Stimulated activated CD4-positive, alpha-beta T cell treated with anti-CD3 and anti-CD28 coated beads, Interleukin-4, amount 100 ng/mL, for 1 hour (primary cell): ENCODE measurements around the gene RSF1.

Experiments
- DNase-seq: peaks from one replicate; pipeline ENCODE4 v3.0.0-alpha.2; 2020

The RSF1 gene

DNA sequence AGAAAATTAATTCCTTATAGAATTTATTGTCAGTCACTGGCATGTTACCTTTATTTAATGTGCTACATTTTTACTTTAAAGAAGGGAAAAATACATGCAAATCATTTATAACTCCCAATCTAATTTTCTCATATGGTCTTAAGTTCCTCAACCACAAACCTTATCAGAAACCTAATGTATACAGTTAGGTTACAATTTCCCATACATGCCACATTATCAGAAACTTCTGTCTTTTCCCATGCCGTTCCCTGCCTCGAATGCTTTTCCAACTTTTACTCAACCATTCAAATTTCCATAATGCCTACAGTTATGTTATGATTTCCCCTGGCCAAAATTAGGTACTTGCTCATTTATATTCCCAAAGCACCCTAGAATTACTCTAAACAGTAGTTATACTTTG is 13.5 kb downstream of the RSF1 start:
- no peak for DNase-seq

- DNase-seq, result no peak
Observed at GRCh38 chr11:77806415-77806814, 14.1 kb downstream of the RSF1 start.

- no peak for DNase-seq
Observed at GRCh38 chr11:77801477-77801876, 19.0 kb downstream of the RSF1 start.

- DNase-seq, result no peak
Observed at GRCh38 chr11:77800449-77800848, 20.1 kb downstream of the RSF1 start.

DNA sequence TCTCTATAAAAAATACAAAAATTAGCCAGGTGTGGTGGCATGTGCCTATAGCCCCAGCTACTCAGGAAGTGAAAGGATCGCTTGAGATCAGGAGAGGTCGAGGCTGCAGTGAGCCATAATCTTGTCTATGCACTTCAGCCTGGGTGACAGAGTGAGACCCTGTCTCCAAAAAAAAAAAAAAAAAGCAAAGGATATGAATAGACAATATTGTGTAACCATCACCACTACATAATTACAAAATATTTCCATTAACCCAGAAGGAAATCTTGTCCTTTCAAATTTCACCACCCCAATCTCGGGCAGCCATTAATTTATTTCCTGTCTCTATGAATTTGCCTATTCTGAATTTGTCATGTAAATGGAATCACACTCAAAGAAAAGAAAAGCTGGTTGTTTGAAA is 21.2 kb downstream of the RSF1 start:
- no peak for DNase-seq

- DNase-seq, result no peak
Observed at GRCh38 chr11:77793972-77794371, 26.6 kb downstream of the RSF1 start.

GRCh38 chr11:77791301-77791700 is 29.2 kb downstream of the RSF1 start:
- no peak for DNase-seq

- DNase-seq, result no peak
Observed at GRCh38 chr11:77789731-77790476, 30.6 kb downstream of the RSF1 start.

GRCh38 chr11:77789061-77789730 is 31.3 kb downstream of the RSF1 start:
- DNase-seq, result no peak

GRCh38 chr11:77784572-77784971 is 36.0 kb downstream of the RSF1 start:
- no peak for DNase-seq

GRCh38 chr11:77783025-77783424 is 37.5 kb downstream of the RSF1 start:
- DNase-seq, result no peak

DNA sequence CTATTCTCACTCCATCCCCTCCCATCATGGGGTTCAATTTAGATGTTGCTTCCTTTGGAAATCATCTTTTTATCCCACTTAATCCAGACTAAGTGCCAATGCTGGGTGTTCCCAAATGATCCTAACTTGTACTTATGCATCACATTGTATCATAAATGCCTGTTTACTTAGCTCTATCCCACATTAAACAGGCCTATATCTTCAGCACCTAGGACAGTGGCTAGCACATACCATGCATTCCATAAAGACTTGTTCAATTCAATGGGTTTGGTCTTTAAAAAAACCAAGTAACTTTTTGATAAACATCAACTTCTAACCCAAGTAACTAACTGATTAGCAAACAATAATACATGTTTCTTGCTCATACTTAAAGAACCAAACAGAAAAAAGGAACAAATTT is 40.6 kb downstream of the RSF1 start:
- no peak for DNase-seq

GRCh38 chr11:77778549-77778948 is 42.0 kb downstream of the RSF1 start:
- no peak for DNase-seq

GRCh38 chr11:77778118-77778517 is 42.4 kb downstream of the RSF1 start:
- DNase-seq, result no peak

DNA sequence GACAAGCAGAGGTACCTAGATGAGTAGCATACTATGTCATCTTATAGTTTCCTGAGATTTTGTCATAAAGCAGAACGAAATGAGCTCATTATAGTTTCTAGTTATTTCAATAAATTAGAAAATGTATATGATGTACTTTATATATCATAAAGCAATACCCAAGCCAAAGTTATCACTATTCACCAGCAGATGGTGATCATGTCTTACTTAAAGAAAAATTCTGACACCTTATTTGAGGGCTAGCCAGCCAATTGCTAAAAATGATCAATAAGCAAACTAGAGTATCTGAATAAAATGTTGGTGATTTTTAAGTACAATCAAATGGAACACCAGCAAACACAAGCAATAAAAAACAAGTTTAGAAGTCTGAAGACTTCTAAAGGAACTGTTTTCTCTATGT is 44.1 kb downstream of the RSF1 start:
- no peak for DNase-seq

- DNase-seq, result no peak
Observed at GRCh38 chr11:77775936-77776335, 44.6 kb downstream of the RSF1 start.

DNA sequence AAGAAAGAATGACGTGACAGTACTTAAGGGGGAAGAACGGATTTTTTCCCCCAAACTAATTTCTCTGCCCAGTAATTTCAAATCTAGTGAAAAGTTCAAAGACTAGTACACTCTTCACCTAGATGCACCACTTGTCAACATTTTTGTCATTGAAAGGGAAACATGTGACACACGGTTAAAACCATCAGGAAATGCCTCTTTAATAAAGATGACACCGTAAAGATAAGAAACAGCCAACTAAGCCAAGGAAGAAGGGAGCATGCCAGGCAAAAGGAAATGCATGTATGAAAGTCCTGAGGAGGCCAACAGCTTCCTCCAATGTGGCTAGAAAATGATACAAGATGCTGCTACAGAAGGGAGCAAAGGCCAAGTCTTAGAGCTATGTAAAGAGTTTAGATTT is 49.4 kb downstream of the RSF1 start:
- DNase-seq, result no peak

DNA sequence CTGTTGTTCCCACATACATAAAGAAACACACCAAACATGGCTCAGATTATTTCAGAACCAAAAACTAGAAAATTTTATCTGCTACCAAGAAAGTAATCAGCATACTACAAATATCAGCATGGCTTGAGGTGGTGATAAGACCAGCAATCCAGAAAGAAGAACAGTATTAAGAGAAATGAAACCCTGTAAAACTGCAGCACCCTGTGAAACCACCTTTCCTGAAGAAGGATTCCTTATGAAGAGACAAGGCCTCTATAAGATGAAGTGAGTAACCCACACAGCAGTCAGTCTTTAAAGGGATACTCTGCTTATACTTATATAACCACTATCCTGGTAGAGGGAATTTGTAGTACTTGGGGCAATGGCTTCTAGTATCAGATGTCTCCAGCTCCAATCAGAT is 49.9 kb downstream of the RSF1 start:
- DNase-seq, result no peak

GRCh38 chr11:77762426-77762825 is 58.1 kb downstream of the RSF1 start:
- DNase-seq, result no peak

- DNase-seq, result no peak
Observed at GRCh38 chr11:77761491-77761890, 59.0 kb downstream of the RSF1 start.

DNA sequence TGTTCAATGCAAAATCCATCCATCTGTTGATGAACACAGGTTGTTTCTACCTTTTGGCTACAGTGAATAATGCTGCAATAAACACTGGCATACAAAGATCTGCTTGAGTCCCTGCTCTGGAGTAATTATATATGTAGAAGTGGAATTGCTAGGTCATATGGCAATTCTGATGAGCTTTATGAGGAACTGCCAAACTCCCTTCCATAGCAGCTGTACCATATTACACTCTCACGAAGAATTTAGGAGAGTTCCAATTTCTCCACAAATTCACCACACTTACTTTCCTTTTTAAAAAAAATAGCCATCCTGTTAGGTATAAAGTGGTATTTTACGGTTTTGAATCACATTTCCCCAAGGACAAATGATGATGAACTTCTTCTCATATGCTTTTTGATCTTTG is 62.2 kb downstream of the RSF1 start:
- DNase-seq, result no peak

GRCh38 chr11:77753230-77753629 is 67.3 kb downstream of the RSF1 start:
- DNase-seq, result no peak

GRCh38 chr11:77752516-77752915 is 68.0 kb downstream of the RSF1 start:
- DNase-seq, result no peak

GRCh38 chr11:77750394-77751156 is 69.9 kb downstream of the RSF1 start:
- DNase-seq, result no peak
